ENCODE data around the gene PERCC1.

Gene PERCC1

DNA sequence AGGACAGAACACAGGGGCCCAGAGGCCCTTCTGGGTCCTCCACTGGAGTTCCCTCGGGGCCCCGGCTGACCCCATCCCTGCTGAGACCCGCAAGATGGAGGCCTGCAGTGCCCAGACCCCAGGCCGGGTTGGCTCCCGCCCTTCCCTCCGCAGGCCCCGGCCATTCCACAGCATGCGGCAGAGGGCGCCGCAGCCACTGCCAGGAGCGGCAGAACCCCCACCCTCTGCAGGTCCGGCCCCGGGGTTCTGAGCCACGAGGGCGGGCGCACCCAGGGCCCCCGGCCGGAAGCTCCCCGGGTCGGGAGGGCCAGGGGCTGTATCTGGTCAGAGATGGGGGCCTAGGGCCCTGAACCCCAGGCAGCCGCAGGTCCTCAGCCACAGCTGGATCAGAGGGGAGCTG, 2.4 kb upstream of the PERCC1 start:
- in situ Hi-C loops (cut with MboI; ENCODE audit: low sequenced_read_pairs, unreplicated experiment) = no loop called here
- TF ChIP-seq, protein P1, sequence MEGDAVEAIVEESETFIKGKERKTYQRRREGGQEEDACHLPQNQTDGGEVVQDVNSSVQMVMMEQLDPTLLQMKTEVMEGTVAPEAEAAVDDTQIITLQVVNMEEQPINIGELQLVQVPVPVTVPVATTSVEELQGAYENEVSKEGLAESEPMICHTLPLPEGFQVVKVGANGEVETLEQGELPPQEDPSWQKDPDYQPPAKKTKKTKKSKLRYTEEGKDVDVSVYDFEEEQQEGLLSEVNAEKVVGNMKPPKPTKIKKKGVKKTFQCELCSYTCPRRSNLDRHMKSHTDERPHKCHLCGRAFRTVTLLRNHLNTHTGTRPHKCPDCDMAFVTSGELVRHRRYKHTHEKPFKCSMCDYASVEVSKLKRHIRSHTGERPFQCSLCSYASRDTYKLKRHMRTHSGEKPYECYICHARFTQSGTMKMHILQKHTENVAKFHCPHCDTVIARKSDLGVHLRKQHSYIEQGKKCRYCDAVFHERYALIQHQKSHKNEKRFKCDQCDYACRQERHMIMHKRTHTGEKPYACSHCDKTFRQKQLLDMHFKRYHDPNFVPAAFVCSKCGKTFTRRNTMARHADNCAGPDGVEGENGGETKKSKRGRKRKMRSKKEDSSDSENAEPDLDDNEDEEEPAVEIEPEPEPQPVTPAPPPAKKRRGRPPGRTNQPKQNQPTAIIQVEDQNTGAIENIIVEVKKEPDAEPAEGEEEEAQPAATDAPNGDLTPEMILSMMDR (IDR thresholded peaks at IDR 0.05; ENCODE audit: borderline replicate concordance, control extremely low read depth, extremely low read depth, insufficient read depth, missing control alignments) = peak; percentile 74
- peak; percentile 84 for DNase-seq (ENCODE audit: low spot score)

- in situ Hi-C loops (cut with MboI; ENCODE audit: low sequenced_read_pairs, unreplicated experiment) = no loop called here
- DNase-seq (ENCODE audit: low spot score) = no peak
- TF ChIP-seq, protein P1 (IDR thresholded peaks at IDR 0.05; ENCODE audit: borderline replicate concordance, control extremely low read depth, extremely low read depth, insufficient read depth, missing control alignments) = no peak
These were observed 1.9 kb upstream of the PERCC1 start for GRCh38 chr16:1429012-1429411.

DNA sequence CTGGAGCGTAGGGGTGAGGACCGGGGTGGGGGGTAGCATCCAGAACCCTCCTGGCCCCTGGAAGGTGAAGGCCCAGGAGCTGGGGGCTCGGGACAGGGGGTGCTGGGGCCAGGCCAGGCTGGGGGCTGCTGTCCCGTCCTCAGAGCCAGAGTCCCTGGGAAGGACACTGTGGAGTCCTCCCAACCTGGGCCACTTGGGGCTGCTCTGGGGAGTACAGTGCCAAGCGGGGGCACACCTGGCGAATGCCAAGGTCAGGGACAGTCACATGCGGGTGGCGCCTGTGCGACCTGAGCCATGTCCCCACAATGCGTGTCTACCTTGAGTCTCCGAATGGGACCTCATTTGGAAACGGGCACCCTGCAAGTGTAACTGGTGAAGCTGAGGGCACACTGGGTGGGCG, 1.2 kb upstream of the PERCC1 start:
- TF ChIP-seq, protein P1 (IDR thresholded peaks at IDR 0.05; ENCODE audit: borderline replicate concordance, control extremely low read depth, extremely low read depth, insufficient read depth, missing control alignments) = no peak
- in situ Hi-C loops (cut with MboI; ENCODE audit: low sequenced_read_pairs, unreplicated experiment) = no loop called here
- DNase-seq (ENCODE audit: low spot score) = no peak

GRCh38 chr16:1430214-1430758, 592 bp upstream of the PERCC1 start:
- in situ Hi-C loops (cut with MboI; ENCODE audit: low sequenced_read_pairs, unreplicated experiment) = no loop called here
- TF ChIP-seq, protein P1 (IDR thresholded peaks at IDR 0.05; ENCODE audit: borderline replicate concordance, control extremely low read depth, extremely low read depth, insufficient read depth, missing control alignments) = no peak
- no peak for DNase-seq (ENCODE audit: low spot score)

GRCh38 chr16:1431497-1432270, 806 bp downstream of the PERCC1 start:
- in situ Hi-C loops (cut with MboI; ENCODE audit: low sequenced_read_pairs, unreplicated experiment) = no loop called here
- TF ChIP-seq, protein P1 (IDR thresholded peaks at IDR 0.05; ENCODE audit: borderline replicate concordance, control extremely low read depth, extremely low read depth, insufficient read depth, missing control alignments) = no peak
- no peak for DNase-seq (ENCODE audit: low spot score)

DNA sequence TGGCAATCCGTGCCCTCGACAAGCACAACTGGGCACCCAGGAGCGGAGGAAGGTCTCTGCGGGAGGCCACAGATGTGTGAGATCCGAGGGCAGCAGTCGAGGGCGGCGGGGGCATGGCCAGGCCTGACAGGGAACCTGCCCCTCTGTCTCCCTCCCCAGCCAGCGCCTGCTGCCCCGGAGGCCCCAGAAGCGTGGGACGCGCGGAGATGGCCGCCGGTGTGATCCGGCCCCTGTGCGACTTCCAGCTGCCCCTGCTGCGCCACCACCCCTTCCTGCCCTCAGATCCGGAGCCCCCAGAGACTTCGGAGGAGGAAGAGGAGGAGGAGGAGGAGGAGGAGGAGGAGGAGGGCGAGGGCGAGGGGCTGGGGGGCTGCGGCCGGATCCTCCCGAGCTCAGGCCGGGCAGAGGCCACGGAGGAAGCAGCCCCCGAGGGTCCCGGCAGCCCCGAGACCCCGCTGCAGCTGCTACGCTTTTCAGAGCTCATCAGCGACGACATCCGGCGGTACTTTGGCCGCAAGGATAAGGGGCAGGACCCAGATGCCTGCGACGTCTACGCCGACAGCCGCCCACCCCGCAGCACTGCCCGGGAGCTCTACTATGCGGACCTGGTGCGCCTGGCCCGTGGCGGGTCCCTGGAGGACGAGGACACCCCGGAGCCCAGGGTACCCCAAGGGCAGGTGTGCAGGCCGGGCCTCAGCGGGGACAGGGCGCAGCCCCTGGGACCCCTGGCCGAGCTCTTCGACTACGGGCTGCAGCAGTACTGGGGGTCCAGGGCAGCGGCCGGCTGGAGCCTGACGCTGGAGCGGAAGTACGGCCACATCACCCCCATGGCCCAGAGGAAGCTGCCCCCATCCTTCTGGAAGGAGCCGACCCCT, 1.7 kb downstream of the PERCC1 start:
- no peak for DNase-seq (ENCODE audit: low spot score)
- TF ChIP-seq, protein P1 (IDR thresholded peaks at IDR 0.05; ENCODE audit: borderline replicate concordance, control extremely low read depth, extremely low read depth, insufficient read depth, missing control alignments) = no peak
- in situ Hi-C loops (cut with MboI; ENCODE audit: low sequenced_read_pairs, unreplicated experiment) = no loop called here
